Measurements from ENCODE around the gene CCDC92.

CCDC92 gene

DNA sequence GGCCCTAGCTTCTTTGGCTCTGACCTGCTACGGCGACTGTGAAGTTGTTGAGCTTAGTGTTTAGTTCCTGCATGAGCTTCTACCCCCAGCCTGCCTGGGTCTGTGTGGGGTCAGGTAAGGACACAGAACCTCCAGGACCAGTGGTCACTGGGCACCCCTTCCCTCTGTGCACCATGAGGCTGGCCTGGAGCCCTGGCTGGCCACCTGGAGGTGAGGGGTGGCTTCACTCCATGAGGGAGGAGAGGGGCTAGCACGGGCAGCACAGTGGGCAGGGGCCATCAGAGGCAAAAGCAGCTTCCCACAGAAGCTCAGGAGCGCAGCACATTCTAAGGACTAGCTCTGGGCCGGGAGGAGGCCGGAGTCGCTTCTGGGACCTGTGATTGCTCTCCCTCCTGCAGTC lies 36.7 kb downstream of the CCDC92 start:
- TF ChIP-seq, protein P1, sequence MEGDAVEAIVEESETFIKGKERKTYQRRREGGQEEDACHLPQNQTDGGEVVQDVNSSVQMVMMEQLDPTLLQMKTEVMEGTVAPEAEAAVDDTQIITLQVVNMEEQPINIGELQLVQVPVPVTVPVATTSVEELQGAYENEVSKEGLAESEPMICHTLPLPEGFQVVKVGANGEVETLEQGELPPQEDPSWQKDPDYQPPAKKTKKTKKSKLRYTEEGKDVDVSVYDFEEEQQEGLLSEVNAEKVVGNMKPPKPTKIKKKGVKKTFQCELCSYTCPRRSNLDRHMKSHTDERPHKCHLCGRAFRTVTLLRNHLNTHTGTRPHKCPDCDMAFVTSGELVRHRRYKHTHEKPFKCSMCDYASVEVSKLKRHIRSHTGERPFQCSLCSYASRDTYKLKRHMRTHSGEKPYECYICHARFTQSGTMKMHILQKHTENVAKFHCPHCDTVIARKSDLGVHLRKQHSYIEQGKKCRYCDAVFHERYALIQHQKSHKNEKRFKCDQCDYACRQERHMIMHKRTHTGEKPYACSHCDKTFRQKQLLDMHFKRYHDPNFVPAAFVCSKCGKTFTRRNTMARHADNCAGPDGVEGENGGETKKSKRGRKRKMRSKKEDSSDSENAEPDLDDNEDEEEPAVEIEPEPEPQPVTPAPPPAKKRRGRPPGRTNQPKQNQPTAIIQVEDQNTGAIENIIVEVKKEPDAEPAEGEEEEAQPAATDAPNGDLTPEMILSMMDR (IDR thresholded peaks at IDR 0.05; ENCODE audit: extremely low read depth, insufficient read depth, missing control alignments), result no peak
- in situ Hi-C loops (cut with MboI; ENCODE audit: low pct_unique_long_range_greater_than_20kb, low sequenced_read_pairs, unreplicated experiment), result no loop called here
- DNase-seq (ENCODE audit: low spot score), result no peak

- in situ Hi-C loops (cut with MboI; ENCODE audit: low pct_unique_long_range_greater_than_20kb, low sequenced_read_pairs, unreplicated experiment), result no loop called here
- TF ChIP-seq, protein P1 (IDR thresholded peaks at IDR 0.05; ENCODE audit: extremely low read depth, insufficient read depth, missing control alignments), result no peak
- DNase-seq (ENCODE audit: low spot score), result no peak
Observed at GRCh38 chr12:123934829-123935228, 37.8 kb downstream of the CCDC92 start.

GRCh38 chr12:123934016-123934620 lies 38.5 kb downstream of the CCDC92 start:
- in situ Hi-C loops (cut with MboI; ENCODE audit: low pct_unique_long_range_greater_than_20kb, low sequenced_read_pairs, unreplicated experiment), result no loop called here
- no peak for DNase-seq (ENCODE audit: low spot score)
- TF ChIP-seq, protein P1 (IDR thresholded peaks at IDR 0.05; ENCODE audit: extremely low read depth, insufficient read depth, missing control alignments), result no peak

GRCh38 chr12:123933214-123933613 lies 39.4 kb downstream of the CCDC92 start:
- no peak for DNase-seq (ENCODE audit: low spot score)
- TF ChIP-seq, protein P1 (IDR thresholded peaks at IDR 0.05; ENCODE audit: extremely low read depth, insufficient read depth, missing control alignments), result no peak
- in situ Hi-C loops (cut with MboI; ENCODE audit: low pct_unique_long_range_greater_than_20kb, low sequenced_read_pairs, unreplicated experiment), result no loop called here

GRCh38 chr12:123931686-123932321 lies 40.8 kb downstream of the CCDC92 start:
- in situ Hi-C loops (cut with MboI; ENCODE audit: low pct_unique_long_range_greater_than_20kb, low sequenced_read_pairs, unreplicated experiment), result no loop called here
- TF ChIP-seq, protein P1 (IDR thresholded peaks at IDR 0.05; ENCODE audit: extremely low read depth, insufficient read depth, missing control alignments), result no peak
- no peak for DNase-seq (ENCODE audit: low spot score)

- DNase-seq (ENCODE audit: low spot score), result no peak
- TF ChIP-seq, protein P1 (IDR thresholded peaks at IDR 0.05; ENCODE audit: extremely low read depth, insufficient read depth, missing control alignments), result no peak
- in situ Hi-C loops (cut with MboI; ENCODE audit: low pct_unique_long_range_greater_than_20kb, low sequenced_read_pairs, unreplicated experiment), result no loop called here
Observed at GRCh38 chr12:123929946-123930583, 42.6 kb downstream of the CCDC92 start.

Data from GM13977 (cell line).